Spleen (tissue), 11 donors: ENCODE measurements around the gene EP400. TPM values are rescaled to one million over a fixed set of nuclear protein-coding genes. Genes with fewer than 3 reads are reported as not detected.

Source experiments
- DNase-seq: peaks from one replicate; pipeline ENCODE4 v3.0.0-alpha.2; 2020
- H3K27ac ChIP-seq, 8 donors: fragments of 200-600 bp; sonication (generic) in 7 of 8; 1 replicate in 4 of 8; 2 replicates in 4 of 8; pipeline versions ENCODE4 v1.5.0 to v1.8.0; 2016 to 2021; ENCODE audit warnings: inconsistent platforms in 4 of 8, mild to moderate bottlenecking in 4 of 8, moderate library complexity in 1 of 8
- H3K27me3 ChIP-seq, 7 donors: fragments of 200-600 bp; sonication (generic) in 6 of 7; replicated peaks in 1 of 7; 1 replicate in 4 of 7; 2 replicates in 3 of 7; pipeline versions ENCODE4 v1.5.0 to v1.8.0; 2016 to 2021; ENCODE audit warnings: inconsistent platforms in 3 of 7, mild to moderate bottlenecking in 1 of 7
- H3K36me3 ChIP-seq, 6 donors: fragments of 200-600 bp; sonication (generic) in 5 of 6; 1 replicate in 4 of 6; 2 replicates in 2 of 6; pipeline versions ENCODE4 v1.5.0 to v1.8.0; 2016 to 2021; ENCODE audit warnings: inconsistent platforms in 2 of 6
- H3K4me1 ChIP-seq, 6 donors: fragments of 200-600 bp; sonication (generic) in 5 of 6; 1 replicate in 3 of 6; 2 replicates in 3 of 6; pipeline versions ENCODE4 v1.5.0 to v1.8.0; 2016 to 2021; ENCODE audit warnings: inconsistent platforms in 3 of 6
- H3K4me3 ChIP-seq, 8 donors: fragments of 200-600 bp; sonication (generic) in 7 of 8; 1 replicate in 4 of 8; 2 replicates in 4 of 8; pipeline versions ENCODE4 v1.5.0 to v1.8.0; 2016 to 2021; ENCODE audit warnings: inconsistent platforms in 4 of 8, mild to moderate bottlenecking in 4 of 8, moderate library complexity in 2 of 8
- H3K9me3 ChIP-seq, 8 donors: fragments of 200-600 bp; sonication (generic) in 7 of 8; 1 replicate in 4 of 8; 2 replicates in 4 of 8; pipeline versions ENCODE4 v1.5.0 to v1.8.0; 2016 to 2021; ENCODE audit warnings: inconsistent platforms in 4 of 8
- POLR2A ChIP-seq, 3 donors: fragments of 450-650 bp; IDR thresholded peaks; one replicate each; pipeline ENCODE4 v1.5.1; 2017; ENCODE audit warnings: antibody characterized with exemption in 3 of 3, mild to moderate bottlenecking in 1 of 3
- POLR2AphosphoS5 ChIP-seq, 3 donors: sonication (generic); formaldehyde crosslinking; IDR thresholded peaks; one replicate each; pipeline ENCODE4 v1.5.1; 2017; ENCODE audit warnings: antibody characterized with exemption in 3 of 3
- WGBS, 5 donors: extraction: QIAGEN DNeasy Blood & Tissue Kit in 3 of 5; methylation state at CpG; one replicate each; pipeline versions ENCODE4 v1.1.5 to v1.1.7; 2013 to 2018; 5-methylcytosine and 5-hydroxymethylcytosine counted together
- intact Hi-C: fragments of 100-400 bp; cut with DNase I; formaldehyde crosslinking; loops from one replicate; pipeline ENCODE4 v1.15.0; 2023; ENCODE audit warnings: low total_unique reads
- polyA plus RNA-seq, 3 donors: library from polyadenylated mRNA; stranded (reverse); fragments of 200-250 nt; gene quantifications; one replicate each; pipeline ENCODE4 v1.2.1, GENCODE V29; 2013
- total RNA-seq, 7 donors: library from RNA; depleted of rRNA in 3 of 7; stranded (reverse); fragments of >200 nt in 3 of 7; fragmentation: NEBNext Ultra II Directional in 4 of 7; extraction: Animal tissue kit (Norgen Biotek cat#: 25700) in 4 of 7; gene quantifications; one replicate each; pipeline versions ENCODE4 v1.1.0 to v1.2.1, GENCODE V29; 2016 to 2021
- TF ChIP-seq, protein P1 (sequence below), 11 experiments: fragments of 200-600 bp in 7 of 11; fragments of 450-650 bp in 4 of 11; sonication (generic) in 4 of 11; IDR thresholded peaks in 8 of 11; conservative IDR thresholded peaks in 3 of 11; 1 replicate in 7 of 11; 2 replicates in 4 of 11; pipeline versions ENCODE4 v1.4.0 to v1.8.0; 2016 to 2021; ENCODE audit warnings: antibody characterized with exemption in 11 of 11, inconsistent platforms in 4 of 11, mild to moderate bottlenecking in 1 of 11
- donor health status: healthy with polysubstance abuse.
- donor health status: DM: no; HTN: no; CAD: no; lungs with moderate emphysema.
- donor health status: DM: no; HTN: no; CAD: no.
- donor health status: Bipolar disorder and iron deficiency.
- donor health status: healthy.
- donor health status: DM: no; HTN: no; CAD: no.
- donor health status: DM: yes; HTN: yes; CAD: no.

The EP400 gene
- total and polyA plus RNA-seq, 10 donors: 11.8 to 70.2 (median 45.6) TPM

DNA sequence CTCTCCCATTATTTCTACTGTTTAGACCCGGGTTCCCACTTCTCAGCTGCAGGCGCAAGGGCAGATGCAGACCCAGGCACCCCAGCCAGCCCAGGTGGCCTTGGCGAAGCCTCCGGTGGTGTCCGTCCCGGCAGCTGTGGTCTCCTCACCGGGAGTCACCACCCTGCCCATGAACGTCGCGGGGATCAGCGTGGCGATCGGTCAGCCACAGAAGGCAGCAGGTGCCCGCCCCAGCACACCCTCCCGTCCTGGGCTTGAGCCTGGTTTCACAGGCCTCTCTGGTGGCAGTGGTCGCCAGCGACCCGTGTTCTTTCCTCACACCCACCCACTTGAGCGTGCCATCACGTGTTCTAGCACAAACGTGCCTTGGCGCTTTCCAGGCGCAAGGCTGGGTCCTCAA, 117.0 kb downstream of the EP400 start:
- intact Hi-C loops: no loop called here
- H3K36me3 ChIP-seq: peaks cover 0 to 100% (median 78%) of the 10 kb centered on the region in 6 donors
- peak overlapping the region in 3 of 8 donors; percentile 30 to 58 (median 46) for H3K27ac ChIP-seq
- peak; percentile 76 for DNase-seq
- TF ChIP-seq POLR2AphosphoS5 (IDR thresholded peaks at IDR 0.05): no peak
- TF ChIP-seq POLR2A (IDR thresholded peaks at IDR 0.05): no peak
- TF ChIP-seq, protein P1, sequence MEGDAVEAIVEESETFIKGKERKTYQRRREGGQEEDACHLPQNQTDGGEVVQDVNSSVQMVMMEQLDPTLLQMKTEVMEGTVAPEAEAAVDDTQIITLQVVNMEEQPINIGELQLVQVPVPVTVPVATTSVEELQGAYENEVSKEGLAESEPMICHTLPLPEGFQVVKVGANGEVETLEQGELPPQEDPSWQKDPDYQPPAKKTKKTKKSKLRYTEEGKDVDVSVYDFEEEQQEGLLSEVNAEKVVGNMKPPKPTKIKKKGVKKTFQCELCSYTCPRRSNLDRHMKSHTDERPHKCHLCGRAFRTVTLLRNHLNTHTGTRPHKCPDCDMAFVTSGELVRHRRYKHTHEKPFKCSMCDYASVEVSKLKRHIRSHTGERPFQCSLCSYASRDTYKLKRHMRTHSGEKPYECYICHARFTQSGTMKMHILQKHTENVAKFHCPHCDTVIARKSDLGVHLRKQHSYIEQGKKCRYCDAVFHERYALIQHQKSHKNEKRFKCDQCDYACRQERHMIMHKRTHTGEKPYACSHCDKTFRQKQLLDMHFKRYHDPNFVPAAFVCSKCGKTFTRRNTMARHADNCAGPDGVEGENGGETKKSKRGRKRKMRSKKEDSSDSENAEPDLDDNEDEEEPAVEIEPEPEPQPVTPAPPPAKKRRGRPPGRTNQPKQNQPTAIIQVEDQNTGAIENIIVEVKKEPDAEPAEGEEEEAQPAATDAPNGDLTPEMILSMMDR (IDR thresholded peaks at IDR 0.05 in 8 of 11, conservative IDR thresholded peaks at IDR 0.05 in 3 of 11): no peak
- no peaks in the 10 kb centered on the region for H3K9me3 ChIP-seq
- no peaks in the 10 kb centered on the region for H3K27me3 ChIP-seq
- peak overlapping the region in 1 of 8 donors; percentile 31 for H3K4me3 ChIP-seq
- WGBS, 5 donors: 85 to 91% (median 88%) methylated on average over 10 to 23 of the region's 23 CpGs
- peaks cover 0 to 86% (median 48%) of the 10 kb centered on the region in 6 donors for H3K4me1 ChIP-seq

DNA sequence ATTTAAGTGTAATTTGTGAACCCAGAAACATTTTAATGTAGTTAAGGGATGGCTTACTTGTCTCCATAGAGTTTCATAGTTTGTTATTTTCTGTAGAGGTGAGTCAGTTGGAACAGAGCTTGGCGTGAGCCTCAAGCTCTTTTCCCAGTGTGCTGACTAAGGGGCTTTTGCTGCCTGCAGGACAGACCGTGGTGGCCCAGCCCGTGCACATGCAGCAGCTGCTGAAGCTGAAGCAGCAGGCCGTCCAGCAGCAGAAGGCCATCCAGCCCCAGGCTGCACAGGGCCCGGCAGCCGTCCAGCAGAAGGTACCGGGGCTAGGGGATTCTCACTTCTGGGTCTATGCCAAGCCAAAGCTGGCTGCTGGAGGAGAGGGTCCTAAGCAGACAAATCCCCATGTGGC, 117.4 kb downstream of the EP400 start:
- no peak for TF ChIP-seq POLR2AphosphoS5 (IDR thresholded peaks at IDR 0.05)
- TF ChIP-seq, protein P1 (IDR thresholded peaks at IDR 0.05 in 8 of 11, conservative IDR thresholded peaks at IDR 0.05 in 3 of 11): no peak
- DNase-seq: peak; percentile 47
- intact Hi-C loops: no loop called here
- Histone ChIP-seq H3K4me3 (no peak overlapping the region), H3K27me3 (no peaks in the 10 kb centered on the region), H3K9me3 (no peaks in the 10 kb centered on the region), H3K27ac (peak overlapping the region in 1 of 8 donors; percentile 58), H3K4me1 (peaks cover 0 to 91% (median 52%) of the 10 kb centered on the region in 6 donors), H3K36me3 (peaks cover 0 to 100% (median 77%) of the 10 kb centered on the region in 6 donors)
- 91 to 98% (median 95%) methylated on average over 7 of the region's 7 CpGs for WGBS, 5 donors

DNA sequence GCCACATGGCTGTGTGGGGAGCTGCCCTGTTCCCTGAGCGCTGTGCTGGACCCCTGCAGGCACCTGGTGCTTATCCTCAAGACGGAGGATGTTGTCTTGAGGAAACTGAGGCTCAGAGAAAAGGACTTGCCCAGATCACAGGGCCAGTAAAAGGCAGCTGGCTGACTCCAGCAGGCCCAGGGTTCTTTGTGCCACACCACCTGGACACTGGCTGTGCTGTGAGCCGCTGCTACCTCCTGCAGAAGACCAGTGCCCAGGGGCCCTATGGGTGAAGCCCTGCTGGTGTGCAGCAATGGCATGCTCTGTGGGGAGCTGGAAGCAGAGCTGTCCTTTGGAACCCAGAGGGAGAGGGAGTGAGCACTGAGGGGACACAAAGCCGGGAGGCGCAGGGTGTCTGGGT, 118.5 kb downstream of the EP400 start:
- no peak for DNase-seq
- intact Hi-C loops: no loop called here
- Histone ChIP-seq H3K36me3 (peaks cover 0 to 100% (median 67%) of the 10 kb centered on the region in 6 donors), H3K27ac (no peak overlapping the region), H3K27me3 (no peaks in the 10 kb centered on the region), H3K9me3 (no peaks in the 10 kb centered on the region), H3K4me1 (peaks cover 0 to 99% (median 53%) of the 10 kb centered on the region in 6 donors), H3K4me3 (no peak overlapping the region)
- TF ChIP-seq POLR2AphosphoS5 (IDR thresholded peaks at IDR 0.05): no peak
- TF ChIP-seq POLR2A (IDR thresholded peaks at IDR 0.05): no peak
- TF ChIP-seq, protein P1 (IDR thresholded peaks at IDR 0.05 in 8 of 11, conservative IDR thresholded peaks at IDR 0.05 in 3 of 11): no peak
- 95 to 100% (median 98%) methylated on average over 2 to 5 of the region's 5 CpGs for WGBS, 5 donors

DNA sequence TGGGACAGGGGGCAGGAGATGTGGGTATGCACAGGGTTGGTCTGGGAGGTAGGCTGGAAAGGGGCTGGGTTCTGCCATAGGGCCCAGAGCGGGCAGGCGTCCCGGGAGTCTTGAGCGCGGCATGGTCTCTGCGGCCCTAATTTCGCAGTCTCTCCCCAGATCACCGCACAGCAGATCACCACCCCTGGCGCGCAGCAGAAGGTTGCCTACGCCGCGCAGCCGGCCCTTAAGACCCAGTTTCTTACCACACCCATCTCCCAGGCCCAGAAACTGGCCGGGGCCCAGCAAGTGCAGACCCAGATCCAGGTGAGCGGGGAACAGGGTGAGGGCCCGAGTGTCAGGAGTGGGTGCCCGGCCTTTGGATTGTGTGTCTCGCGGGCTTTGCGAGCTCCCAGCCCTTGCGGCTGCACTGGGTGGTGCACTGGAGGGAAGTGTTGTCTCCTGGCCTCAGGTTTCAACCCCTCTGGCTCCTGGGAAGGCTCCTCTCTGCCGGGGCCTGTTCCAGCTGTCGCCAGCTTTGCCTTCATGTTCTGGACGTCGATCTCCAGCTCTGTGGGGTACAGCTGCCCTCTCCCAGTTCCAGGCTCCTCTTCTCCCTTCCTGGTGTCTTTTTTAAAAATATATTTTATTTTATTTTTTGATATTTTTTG, 119.7 kb downstream of the EP400 start:
- Histone ChIP-seq H3K4me1 (peaks cover 0 to 92% (median 51%) of the 10 kb centered on the region in 6 donors), H3K9me3 (no peaks in the 10 kb centered on the region), H3K4me3 (no peak overlapping the region), H3K36me3 (peaks cover 0 to 100% (median 63%) of the 10 kb centered on the region in 6 donors), H3K27me3 (no peaks in the 10 kb centered on the region), H3K27ac (peak overlapping the region in 4 of 8 donors; percentile 73 to 82 (median 76))
- no peak for TF ChIP-seq POLR2A (IDR thresholded peaks at IDR 0.05)
- no peak for TF ChIP-seq POLR2AphosphoS5 (IDR thresholded peaks at IDR 0.05)
- TF ChIP-seq, protein P1 (IDR thresholded peaks at IDR 0.05 in 8 of 11, conservative IDR thresholded peaks at IDR 0.05 in 3 of 11): no peak
- no peak for DNase-seq
- intact Hi-C loops: no loop called here
- WGBS, 5 donors: 95 to 99% (median 97%) methylated on average over 17 to 26 of the region's 26 CpGs
